GM19397 (cell line): ENCODE data around the gene PSMF1.
"Not testable (repeated sequence)": the region's sequence is repeated elsewhere in the genome, so short reads cannot be mapped to it uniquely, and the experiment has no call there.

Experiments used
- ATAC-seq: cut with Tn5 transposase; IDR thresholded peaks from one replicate; pipeline ENCODE4 v1.9.1; 2021; ENCODE audit warnings: mild to moderate bottlenecking, moderate library complexity; ENCODE audit not compliant: unreplicated experiment

The PSMF1 gene

DNA sequence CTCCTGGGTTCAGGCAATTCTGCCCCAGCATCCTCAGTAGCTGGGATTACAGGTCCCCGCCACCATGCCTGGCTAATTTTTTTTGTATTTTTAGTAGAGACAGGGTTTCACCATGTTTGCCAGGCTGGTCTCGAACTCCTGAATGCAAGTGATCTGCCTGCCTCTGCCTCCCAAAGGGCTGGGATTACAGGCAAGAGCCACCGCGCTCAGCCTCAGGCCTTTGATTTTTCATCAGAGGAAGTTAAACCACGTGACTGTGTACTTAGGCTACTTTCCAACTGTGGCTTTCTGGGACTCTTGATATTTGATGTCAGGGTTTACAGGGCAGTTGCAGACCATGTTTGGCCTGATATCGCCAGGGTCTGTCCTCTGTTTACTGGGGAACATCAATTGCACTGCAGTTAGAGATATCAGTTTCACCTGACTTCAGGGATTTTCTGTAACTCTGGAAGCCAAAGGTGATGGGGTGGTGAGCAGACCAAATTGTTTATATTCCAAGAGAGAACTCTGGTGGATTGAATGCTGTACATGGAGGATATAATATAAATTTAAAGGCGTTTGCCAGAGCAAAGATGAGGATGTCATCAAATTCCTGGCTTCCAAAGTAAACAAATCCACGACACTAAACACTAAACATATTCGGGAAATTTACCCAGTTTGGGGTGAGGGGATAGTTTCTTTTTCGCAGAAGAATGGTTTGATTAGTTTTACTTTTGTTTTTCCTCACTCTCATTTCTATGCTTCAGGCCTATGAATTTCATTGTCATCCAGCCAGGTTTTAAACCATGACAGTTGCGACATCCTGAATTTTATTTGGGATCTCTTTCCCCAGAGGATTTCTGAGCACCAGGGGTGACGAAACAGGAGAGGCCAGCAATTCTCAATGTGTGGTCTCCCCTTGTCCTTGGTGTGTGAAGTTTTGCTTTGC is 4.2 kb downstream of the PSMF1 start:
- no peak for ATAC-seq

DNA sequence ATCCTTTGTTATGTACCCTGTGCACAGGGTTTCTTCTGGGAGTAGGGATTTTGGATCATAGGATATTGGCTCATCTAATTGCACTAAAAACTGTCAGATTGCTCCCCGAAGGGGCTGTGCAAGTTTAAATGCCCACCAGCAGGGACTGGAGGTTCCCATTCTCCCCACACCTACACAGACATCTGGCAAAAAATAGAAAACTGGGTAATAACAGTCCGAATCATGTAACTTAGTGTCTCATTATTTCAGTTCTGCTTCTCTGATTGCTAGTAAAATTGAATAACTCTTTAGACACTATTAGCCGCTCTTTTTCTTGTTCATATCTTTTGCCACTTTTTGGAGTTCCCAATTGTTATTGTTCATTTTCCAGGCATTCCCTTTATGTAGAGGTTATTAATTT is 5.3 kb downstream of the PSMF1 start:
- no peak for ATAC-seq

DNA sequence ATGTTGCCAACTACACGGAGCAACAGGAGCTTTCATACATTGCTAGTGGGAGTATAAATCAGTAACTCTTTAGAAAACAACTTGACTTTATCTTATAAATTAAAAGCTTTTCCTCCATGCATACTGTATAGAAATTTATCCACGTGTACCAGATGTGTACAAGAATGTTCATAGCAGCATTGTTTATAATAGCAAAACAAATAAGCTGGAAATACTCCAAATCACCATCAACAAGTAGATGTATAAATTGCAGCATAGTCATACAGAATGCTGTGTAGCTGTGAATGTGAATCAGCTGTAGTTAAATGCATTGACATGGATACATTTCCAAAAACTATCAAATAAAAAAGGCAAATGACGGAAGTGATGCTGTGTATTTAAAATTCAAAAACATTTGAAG is 6.0 kb downstream of the PSMF1 start:
- ATAC-seq: no peak

DNA sequence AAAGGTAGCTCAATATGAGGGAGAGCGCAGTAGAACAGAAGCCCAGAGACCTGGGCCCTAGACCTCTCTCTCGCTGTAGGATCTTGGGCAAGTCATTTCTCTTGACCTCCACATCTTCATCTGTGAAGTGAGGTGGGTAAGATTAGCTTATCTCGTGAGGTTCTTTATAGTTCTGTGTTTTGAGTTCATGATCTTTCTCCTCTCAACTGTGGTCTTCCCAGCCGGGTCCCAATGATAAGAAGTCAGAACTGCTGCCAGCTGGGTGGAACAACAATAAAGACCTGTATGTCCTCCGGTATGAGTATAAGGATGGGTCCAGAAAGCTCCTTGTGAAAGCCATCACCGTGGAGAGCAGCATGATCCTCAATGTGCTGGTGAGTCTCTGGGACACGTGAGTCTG is 6.9 kb downstream of the PSMF1 start:
- no peak for ATAC-seq

DNA sequence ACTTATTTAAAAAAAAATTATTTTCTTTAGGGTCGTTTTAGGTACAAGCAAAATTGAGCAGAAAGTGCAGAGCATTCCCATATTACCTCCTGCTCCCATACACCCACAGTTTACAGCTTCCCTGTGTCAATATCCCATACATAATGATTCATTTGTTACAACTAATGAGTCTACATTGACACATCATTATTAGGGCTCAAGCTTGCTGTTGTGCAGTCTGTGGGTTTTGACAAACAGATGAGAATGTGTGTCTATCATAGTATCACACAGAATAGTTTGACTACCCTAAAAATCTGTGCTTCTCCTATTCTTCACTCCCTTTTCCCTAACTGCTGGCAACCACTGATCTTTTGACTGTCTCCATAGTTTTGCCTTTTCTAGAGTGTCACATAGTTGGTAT is 9.4 kb downstream of the PSMF1 start:
- ATAC-seq: no peak

DNA sequence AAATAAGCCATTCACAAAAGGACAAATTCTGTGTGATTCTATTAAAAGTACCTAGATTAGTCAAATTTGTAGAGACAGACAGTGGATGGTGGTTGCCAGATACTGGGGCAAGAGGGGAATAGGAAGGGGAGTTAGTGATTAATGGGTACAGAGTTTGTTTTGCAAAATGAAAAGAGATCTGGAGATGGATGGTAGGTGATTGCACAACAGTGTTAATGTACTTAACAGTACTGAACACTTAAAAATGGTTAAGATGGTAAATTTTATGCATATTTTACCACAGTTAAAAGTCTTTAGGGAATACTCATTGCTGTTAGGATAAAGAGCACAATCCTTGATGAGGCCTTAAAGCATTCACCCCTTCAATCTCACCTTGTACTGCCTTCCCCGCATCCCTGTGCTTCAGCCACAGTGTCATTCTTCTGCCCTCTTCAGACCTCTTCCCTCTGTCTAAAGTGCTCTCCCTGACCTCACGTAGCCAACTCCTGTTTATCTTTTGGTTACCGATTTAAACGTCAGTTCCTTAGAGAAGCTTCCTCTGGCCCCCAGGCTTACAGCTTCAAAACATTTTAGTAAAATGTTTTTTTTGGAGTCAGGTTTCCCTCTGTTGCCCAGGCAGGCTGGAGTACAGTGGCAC is 11.8 kb downstream of the PSMF1 start:
- no peak for ATAC-seq

DNA sequence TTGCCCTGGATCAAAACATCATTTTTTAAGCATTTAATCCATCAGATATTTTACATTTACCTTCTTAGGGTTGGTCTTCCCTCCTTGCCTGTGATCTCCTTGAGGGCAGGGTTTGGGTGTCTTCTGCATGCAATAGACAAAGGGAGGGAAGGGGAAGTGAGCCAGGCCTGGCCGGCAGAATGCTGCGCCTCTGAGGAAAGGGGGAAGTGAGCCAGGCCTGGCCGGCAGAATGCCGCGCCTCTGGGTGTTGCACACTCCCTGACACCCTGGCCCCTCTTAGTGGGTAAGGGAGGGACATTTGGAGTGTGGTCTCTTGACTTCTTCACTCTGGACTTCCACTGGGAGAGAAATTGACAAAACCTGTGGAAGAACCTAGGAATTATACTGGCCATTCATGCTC is 12.4 kb downstream of the PSMF1 start:
- no peak for ATAC-seq

DNA sequence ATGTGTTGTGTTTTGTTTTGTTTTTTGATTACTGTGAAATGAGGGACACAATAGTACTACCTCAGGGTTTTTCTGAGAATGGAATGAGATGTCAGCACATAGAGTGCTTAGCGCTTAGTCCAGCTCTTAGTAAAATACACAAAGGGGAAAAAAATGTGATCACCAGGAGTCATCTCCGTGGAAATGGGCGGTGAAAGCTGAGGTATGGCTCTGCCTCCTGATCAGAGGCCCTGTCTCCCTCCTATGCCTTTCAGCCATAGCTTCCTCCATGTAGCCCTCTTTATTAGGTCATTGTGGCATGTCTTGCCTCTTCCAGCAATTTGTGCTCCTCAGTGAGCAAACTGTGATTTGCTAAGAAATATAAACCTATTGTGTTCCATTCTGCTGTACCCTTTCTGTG is 13.0 kb downstream of the PSMF1 start:
- no peak for ATAC-seq

DNA sequence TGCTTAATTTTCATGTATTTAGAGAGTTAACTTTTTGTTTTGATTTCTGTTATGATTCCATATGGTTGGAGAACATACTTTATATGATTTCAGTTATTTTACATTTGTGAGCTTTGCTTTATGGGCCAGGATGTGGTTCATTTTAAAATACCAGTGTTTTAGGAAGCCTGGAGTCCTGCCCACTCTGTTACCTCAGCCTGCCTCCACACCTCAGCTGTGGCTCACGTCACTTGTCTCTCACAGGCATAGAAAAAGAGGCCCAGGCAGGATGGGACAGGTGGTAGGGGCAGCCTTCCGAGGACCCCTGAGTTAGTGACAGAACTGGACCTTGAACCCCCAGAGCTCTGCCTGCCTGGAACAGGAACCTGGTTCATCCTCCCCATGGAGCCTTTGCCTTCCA is 16.0 kb downstream of the PSMF1 start:
- ATAC-seq: no peak

DNA sequence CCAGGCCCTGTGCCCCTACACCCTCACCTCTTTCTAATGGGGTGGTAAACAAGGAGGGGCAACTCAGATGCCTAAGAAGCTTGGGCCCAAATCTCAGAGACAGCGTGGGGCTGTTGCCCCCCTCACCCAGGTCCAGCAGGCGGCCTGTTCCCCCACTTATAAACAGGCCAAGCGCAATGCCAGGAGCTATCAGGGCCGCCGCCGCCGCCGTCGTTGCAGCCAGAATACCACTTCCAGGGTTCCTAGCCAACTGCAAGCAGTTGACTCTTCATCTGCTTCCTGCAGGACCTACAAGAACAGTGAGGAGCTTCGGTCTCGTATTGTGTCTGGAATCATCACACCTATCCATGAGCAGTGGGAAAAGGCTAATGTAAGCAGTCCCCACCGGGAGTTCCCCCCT is 16.4 kb downstream of the PSMF1 start:
- ATAC-seq: no peak

DNA sequence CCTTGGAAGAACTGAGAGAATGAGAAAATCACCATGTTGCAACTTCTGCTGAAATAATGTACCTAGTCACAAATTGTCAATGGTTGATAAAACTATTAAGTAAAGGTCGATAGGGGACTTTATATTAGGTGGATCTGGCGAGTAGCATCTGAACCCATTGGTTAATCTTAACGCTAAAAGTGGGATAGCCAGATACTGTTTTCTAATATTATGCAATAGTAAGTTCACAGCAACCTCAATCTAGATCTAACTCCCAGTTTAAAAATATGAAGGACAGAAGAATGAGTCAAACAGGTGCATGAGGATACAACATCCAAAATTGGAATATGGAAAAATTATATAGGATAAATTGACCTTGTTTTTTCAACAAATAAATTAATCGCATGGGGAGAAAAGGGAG is 18.8 kb downstream of the PSMF1 start:
- ATAC-seq: no peak

DNA sequence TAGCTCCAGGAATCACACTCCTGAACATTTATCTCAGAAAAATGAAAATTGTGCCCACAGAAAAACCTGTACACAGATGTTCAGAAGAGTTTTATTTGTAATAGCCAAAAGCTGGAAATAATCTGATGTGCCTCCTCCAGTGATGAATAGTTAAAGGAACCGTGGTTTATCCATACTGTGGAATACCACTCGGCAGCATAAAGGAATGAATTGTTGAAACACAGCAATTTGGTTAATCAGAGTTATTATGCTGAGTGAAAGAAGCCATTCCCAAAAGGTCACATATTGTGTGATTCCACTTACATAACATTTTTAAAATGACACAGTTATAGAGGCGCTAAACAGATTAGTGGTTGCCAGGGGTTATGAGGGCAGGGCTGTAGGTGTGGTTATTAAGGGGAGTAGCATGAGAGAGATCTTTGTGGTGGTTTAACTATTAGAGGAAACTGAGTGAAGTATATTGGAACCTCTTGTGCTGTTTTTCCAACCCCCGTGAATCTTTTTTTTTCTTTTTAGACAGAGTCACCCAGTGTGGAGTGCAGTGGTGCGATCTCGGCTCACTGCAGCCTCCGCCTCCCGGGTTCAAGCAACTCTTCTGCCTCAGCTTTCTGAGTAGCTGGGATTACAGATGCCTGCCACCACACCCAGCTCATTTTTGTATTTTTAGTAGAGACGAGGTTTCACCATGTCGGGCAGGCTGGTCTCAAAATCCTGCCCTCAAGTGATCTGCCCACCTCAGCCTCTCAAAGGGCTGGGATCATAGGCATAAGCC is 26.2 kb downstream of the PSMF1 start:
- ATAC-seq: no peak

DNA sequence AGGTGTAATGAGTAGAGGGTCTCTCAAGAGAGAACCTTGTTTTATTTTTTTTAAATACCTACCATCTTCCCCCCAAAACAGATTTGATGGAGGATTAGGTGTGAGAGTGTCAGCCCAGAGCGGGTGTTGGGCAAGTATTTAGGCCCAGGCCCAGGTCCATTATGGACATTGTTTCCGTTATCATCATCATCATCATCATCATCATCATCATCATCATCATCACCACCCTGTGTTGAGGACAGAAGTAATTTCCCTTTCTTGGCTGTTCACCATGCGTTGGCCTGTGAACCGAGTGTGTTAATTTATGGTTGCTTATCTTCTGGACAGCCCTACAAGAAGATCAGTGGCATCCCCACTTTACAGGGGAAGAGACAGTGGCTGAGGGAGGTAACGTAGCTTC is 28.6 kb downstream of the PSMF1 start:
- no peak for ATAC-seq

DNA sequence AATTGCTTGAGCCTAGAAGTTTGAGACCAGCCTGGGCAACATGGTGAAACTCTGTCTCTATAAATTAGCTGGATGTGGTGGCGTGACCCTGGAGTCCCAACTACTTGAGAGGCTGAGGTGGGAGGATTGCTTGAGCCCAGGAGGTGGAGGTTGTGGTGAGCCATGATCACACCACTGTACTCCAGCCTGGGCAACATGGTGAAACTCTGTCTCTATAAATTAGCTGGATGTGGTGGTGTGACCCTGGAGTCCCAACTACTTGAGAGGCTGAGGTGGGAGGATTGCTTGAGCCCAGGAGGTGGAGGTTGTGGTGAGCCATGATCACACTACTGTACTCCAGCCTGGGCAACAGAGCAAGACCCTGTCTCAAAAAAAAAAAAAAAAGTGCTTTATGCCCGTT is 31.4 kb downstream of the PSMF1 start:
- not testable (repeated sequence) for ATAC-seq

DNA sequence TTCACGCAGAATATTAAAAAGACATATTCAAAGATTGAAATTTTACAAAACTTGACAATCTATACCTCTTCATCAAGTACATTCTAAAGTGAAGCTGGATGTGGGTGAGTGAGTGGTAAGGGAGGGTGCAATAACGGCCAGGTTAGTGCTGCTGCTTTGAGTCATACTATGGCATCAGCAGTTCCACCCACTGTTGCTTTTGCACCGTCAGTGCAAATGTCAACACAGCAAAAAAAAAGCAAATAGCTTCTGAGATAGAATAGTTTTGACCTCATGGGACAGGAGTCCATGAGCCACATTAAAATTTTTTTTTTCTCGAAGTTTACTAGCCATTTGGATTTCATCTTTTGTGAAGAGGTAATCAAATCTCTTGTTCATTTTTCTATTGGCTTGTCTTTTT is 31.8 kb downstream of the PSMF1 start:
- no peak for ATAC-seq

DNA sequence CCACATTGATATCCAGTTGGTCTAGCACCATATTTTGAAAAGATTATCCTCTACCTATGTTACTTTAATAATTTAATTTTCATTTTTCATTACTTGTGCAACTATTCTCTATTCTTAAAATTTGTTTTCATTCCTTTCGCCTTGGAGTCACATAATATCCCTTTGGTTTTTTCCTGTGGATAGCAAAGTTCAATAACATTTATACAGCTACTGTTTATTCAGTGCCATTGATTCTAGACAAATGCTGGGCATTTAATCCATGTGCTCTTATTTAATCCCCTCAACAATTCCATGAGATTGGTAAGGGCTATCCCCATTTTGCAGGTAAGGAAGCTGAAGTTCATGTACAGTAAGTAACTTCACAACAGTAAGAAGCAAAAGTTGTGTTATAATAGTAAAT is 32.6 kb downstream of the PSMF1 start:
- no peak for ATAC-seq

DNA sequence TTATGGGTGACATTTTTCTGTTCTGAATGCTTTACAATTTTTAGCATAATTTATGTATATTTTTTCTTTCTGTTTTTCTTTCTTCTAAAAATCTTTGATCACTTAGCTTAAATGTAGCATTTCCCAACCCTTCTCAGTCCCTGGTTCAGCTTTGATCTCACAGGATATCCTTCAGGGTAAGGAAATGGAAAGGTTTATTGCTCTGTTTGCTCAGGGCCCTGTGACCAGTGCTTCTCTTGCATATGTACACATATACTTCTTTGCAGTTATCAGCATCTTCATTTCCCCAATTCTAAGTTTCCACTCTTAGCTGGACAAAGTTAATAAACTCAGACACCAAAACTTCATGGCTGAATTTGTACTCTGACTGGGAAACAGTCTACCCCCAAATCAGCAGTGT is 35.8 kb downstream of the PSMF1 start:
- ATAC-seq: no peak

DNA sequence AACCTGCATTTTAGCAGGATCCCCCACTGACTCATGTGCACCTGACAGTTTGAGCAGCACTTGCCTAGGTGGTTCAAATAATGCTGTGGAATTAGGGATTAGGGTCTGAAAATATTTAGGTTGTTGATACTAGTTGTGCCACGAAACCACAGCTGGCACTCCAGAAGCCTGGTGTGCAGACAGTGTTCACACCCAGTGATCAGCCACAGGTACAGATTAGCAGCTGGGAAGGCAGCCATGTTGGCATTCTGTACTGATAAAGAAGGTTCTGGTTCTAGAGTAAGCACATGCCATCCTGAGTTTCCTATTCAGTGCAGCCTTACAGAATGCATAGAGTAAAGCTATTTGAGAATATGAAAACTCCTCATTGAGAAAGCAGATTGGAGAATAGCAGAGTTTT is 36.3 kb downstream of the PSMF1 start:
- ATAC-seq: no peak

DNA sequence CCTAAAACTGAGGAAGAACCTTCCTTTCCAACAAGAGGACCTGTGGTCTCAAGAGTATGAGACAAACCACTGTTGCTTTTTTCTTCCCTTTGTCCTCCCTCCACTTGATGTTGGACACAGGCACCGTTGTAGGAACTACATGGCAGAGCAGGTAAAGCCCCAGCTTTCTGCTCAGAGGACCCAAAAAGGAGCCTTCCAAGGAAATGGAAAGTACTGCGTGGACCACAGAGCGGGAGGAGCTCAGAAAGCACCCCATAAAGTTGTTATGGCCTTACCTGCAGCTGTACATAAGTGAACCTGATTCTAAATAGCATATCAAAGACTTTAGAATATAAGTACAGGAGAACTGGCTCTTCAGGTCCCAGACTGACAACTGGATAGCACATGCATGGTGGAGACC is 36.9 kb downstream of the PSMF1 start:
- ATAC-seq: no peak

DNA sequence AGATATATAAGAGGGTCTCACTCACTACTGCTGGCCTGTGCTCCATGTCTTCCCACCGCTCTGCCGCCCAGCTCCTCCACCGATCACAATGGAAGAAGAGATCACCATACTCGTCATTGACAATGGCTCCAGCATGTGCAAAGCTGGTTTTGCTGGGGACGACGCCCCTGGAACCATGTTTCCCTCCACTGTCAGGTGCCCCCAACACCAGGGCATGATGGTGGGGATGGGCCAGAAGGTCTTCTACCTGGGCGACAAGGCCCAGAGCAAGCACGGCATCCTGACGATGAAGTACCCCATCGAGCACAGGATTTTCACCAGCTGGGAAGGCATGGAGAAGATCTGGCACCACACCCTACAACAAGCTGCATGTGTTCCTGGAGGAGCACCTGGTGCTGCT is 42.1 kb downstream of the PSMF1 start:
- ATAC-seq: no peak

DNA sequence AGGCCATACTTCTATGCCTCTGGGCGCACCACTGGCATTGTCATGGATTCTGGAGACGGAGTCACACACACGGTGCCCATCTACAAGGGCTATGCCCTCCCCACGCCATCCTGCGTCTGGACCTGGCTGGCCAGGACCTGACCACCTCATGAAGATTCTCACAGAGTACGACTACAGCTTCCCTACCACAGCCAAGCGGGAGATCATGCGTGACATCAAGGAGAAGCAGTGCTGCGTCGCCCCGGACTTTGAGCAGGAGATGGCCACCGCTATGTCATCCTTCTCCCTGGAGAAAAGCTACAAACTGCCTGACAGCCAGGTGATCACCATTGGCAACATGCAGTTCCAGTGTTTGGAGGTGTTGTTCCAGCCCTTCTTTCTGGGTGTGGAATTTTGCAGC is 42.6 kb downstream of the PSMF1 start:
- no peak for ATAC-seq

DNA sequence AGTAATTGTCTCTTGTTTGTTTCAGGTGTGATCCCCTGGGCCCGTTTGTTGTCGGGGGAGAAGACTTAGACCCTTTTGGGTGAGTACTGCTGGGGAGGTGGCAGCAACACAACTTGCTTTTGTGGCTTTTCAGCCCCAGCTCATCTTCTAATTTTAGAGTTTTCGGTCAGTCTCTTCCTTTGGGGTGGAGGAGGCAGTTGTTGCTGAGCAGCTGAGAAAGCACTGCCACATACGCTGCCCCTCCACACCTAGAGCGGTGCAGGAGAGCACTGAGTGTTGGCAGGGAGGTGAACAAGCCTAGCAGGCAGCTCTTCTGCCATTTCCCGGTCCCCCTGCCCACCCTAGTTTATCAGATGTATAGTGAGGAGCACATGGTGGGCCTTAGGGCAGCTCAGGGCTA is 44.7 kb downstream of the PSMF1 start:
- ATAC-seq: no peak
